ENCODE measurements around the gene ANGPTL2.
"Not testable (repeated sequence)": the region's sequence is repeated elsewhere in the genome, so short reads cannot be mapped to it uniquely, and the experiment has no call there.

Gene ANGPTL2

DNA sequence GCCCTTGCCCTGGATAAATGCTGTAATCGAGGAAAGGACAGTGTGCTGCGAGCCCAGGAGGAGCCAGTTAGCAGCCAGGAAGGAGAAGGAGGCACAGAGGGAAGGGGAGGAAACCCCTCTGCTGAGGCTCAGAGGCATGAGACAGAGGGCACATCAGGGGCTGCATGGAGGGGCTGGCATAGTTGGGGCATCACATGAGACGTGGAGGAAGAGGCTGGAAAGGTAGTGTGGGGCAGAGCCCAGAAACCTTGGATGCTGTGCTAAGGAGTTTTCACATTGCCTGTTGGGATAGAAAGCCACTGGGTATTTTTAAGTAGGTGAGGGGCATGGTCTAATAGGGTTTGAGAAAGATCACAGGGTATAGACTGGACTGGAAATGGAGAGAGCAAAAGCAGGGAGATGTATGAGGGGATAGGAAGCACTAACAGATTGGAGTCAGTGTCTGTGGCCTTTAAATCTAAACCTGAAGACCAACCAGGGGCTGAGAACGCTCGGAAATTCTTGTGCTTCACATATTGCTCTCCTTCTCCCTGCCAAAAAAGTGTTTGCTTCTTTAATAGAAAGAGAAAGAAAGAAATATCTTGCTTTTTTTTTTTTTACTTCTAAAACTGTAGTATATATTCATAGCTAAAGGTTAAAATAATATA is 33.0 kb upstream of the ANGPTL2 start:
- DNase-seq (ENCODE audit: low spot score): no peak

DNA sequence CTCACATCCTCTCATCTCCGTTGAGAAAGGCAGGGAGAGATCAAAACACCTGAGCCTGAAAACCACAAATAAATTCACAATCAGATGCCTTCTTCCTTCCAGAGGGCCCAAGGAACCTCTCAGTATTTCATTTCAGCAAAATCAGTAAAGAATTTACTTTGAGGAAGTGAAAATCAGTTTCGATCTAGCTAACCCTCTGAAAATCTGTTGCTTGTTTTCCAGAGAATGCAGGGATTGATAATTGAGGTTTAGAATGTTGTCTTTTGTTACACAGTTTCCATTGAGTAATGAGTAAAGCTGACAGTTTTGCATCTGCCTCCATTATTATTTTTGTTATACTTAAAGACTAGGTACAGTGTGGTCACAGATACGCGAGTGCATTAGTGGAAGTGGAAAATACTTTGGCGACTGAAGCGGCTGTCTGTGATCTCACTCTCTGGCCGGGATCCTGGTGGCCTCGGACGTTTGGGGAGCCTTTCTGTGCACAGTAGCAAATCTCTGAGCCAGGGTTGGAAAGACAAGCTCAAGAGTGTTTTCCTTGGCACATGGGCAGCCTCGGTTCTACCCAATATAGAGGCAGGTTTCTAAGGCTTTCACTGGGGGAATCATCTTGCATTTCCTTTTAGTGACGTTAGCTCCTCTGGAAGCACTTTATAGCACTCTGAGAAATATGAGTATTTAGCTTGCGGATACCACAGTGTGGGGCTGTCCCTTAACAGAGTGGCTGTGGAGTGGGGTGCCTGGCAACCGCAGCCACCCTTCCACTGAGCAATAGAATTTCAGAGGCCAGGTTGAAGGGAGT is 32.2 kb upstream of the ANGPTL2 start:
- DNase-seq (ENCODE audit: low spot score): no peak

- no peak for DNase-seq (ENCODE audit: low spot score)
Measured at GRCh38 chr9:127154003-127154389, 31.6 kb upstream of the ANGPTL2 start.

- no peak for DNase-seq (ENCODE audit: low spot score)
Measured at GRCh38 chr9:127153501-127153900, 31.1 kb upstream of the ANGPTL2 start.

GRCh38 chr9:127149463-127150390 is 27.3 kb upstream of the ANGPTL2 start:
- no peak for DNase-seq (ENCODE audit: low spot score)

DNA sequence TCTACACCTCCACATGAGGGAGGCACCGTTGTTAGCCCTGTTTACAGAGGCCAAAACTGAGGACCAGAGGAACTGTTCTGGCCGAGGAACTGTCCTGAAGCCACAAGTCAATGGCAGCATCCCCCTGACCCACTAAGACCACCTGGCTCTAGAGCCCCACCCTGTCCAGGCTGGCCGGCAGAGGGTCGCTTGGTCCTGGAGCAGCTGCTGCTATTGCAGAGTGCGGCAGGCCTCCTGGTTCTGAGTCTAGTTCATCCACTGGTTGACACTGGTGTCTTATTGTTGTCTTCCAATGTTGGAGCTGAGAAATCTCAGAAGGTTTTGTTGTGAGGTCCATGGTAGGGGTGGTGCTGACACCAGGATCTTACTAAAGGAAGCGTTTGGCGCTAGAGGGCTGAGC is 26.6 kb upstream of the ANGPTL2 start:
- DNase-seq (ENCODE audit: low spot score): no peak

GRCh38 chr9:127148014-127148413 is 25.6 kb upstream of the ANGPTL2 start:
- DNase-seq (ENCODE audit: low spot score): no peak

GRCh38 chr9:127147251-127147650 is 24.8 kb upstream of the ANGPTL2 start:
- no peak for DNase-seq (ENCODE audit: low spot score)

DNA sequence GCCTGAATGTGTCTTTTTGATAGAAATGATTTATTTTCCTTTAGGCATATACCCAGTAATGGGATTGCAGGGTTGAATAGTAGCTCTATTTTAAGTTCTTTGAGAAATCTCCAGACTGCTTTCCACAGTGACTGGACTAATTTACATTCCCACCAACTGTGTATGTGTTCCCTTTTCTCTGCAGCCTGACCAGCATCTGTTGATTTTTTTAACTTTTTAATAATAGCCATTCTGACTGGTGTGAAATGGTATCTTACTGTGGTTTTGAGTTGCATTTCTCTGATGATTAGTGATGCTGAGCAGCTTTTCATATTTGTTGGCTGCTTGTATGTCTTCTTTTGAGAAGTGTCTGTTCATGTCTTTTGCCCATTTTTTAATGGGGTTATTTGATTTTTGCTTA is 24.4 kb upstream of the ANGPTL2 start:
- DNase-seq (ENCODE audit: low spot score): not testable (repeated sequence)

GRCh38 chr9:127144670-127145445 is 22.4 kb upstream of the ANGPTL2 start:
- no peak for DNase-seq (ENCODE audit: low spot score)

- DNase-seq (ENCODE audit: low spot score): no peak
Measured at GRCh38 chr9:127143920-127144465, 21.6 kb upstream of the ANGPTL2 start.

GRCh38 chr9:127142931-127143464 is 20.6 kb upstream of the ANGPTL2 start:
- DNase-seq (ENCODE audit: low spot score): no peak

GRCh38 chr9:127142291-127142690 is 19.9 kb upstream of the ANGPTL2 start:
- no peak for DNase-seq (ENCODE audit: low spot score)

- no peak for DNase-seq (ENCODE audit: low spot score)
Measured at GRCh38 chr9:127140842-127141675, 18.6 kb upstream of the ANGPTL2 start.

GRCh38 chr9:127140181-127140580 is 17.7 kb upstream of the ANGPTL2 start:
- DNase-seq (ENCODE audit: low spot score): no peak

GRCh38 chr9:127139775-127140174 is 17.3 kb upstream of the ANGPTL2 start:
- DNase-seq (ENCODE audit: low spot score): no peak

GRCh38 chr9:127139071-127139731 is 16.8 kb upstream of the ANGPTL2 start:
- DNase-seq (ENCODE audit: low spot score): no peak

GRCh38 chr9:127138444-127138843 is 16.0 kb upstream of the ANGPTL2 start:
- no peak for DNase-seq (ENCODE audit: low spot score)

DNA sequence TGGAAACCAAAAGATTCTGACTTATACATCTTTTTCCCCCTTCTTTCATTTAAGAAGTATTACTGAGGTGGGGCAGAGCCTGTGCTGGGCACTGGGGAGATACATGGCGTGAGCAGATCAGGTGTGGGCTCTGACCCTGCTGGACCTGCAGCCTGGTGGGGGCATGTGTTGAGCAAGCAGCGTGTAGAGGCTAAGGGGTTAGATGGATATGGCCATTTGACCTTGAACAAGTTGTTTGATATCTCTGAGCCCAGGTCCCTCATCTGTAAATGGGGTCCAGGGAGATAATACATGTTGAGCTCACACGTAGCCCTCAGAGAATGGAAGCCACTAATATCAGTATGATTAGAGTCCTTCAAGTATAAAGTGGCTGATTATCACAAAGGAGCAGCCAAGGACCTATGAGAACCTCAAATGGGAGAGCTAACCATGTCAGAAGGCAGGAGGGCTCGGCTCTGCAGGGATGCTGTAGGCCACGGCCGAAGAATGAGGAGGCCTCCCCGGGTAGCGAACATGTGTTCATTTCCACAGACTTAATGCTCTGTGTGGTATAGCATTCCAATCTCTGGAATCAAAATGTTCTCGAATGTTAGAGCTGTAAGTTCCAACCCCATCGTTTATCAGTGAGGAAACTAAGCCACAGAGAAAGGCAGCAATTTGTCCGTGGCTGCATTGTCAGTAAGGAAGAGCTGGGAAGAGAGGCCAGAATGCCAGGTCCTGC is 15.4 kb upstream of the ANGPTL2 start:
- DNase-seq (ENCODE audit: low spot score): no peak
